ENCODE data around the gene ITPK1.

GRCh38 chr14:93006567-93007051 lies 109.1 kb downstream of the ITPK1 start:
- TF ChIP-seq CTCF (IDR thresholded peaks at IDR 0.05) (no peak), REST (IDR thresholded peaks at IDR 0.05; ENCODE audit: insufficient read depth in 1 of 2, low read depth in 2 of 2, low read length in 1 of 2) (no peak), TCF7L2 (IDR thresholded peaks at IDR 0.05; ENCODE audit: low read depth, low read length) (no peak), POLR2AphosphoS5 (IDR thresholded peaks at IDR 0.05; ENCODE audit: low read depth, low read length) (no peak), SIN3A (IDR thresholded peaks at IDR 0.05; ENCODE audit: borderline replicate concordance, insufficient read depth, low read depth, low read length) (no peak)

All from Panc1 (cell line).